H9 (cell line): Measurements from ENCODE around the gene PCDHGC5. TPM values are rescaled to one million over a fixed set of nuclear protein-coding genes. Genes with fewer than 3 reads are reported as not detected.

Experiments used
- DNase-seq: peaks from one replicate; pipeline ENCODE4 v3.0.0-alpha.2; 2017
- H2AFZ ChIP-seq: one replicate; pipeline ENCODE4 v1.6.1; 2013; ENCODE audit warnings: mild to moderate bottlenecking, low read length, control low read depth, moderate library complexity
- H2AK5ac ChIP-seq: 2 replicates; pipeline ENCODE4 v1.6.1; 2013; ENCODE audit warnings: low read length, control low read depth, mixed read lengths; ENCODE audit not compliant: insufficient read length
- H2BK120ac ChIP-seq: one replicate; pipeline ENCODE4 v1.6.1; 2013; ENCODE audit warnings: low read depth, mild to moderate bottlenecking, low read length, control low read depth, inconsistent platforms; ENCODE audit not compliant: poor library complexity, severe bottlenecking
- H2BK12ac ChIP-seq: 2 replicates; pipeline ENCODE4 v1.6.1; 2013; ENCODE audit warnings: low read length, control low read depth, mixed read lengths, low read depth; ENCODE audit not compliant: insufficient read length
- H2BK15ac ChIP-seq: 2 replicates; pipeline ENCODE4 v1.6.1; 2013; ENCODE audit warnings: low read depth, low read length, control low read depth
- H2BK20ac ChIP-seq: one replicate; pipeline ENCODE4 v1.6.1; 2013; ENCODE audit warnings: low read depth, mild to moderate bottlenecking, low read length, control low read depth, inconsistent platforms; ENCODE audit not compliant: poor library complexity, severe bottlenecking
- H2BK5ac ChIP-seq: 2 replicates; pipeline ENCODE4 v1.6.1; 2013; ENCODE audit warnings: low read length, control low read depth, mixed read lengths; ENCODE audit not compliant: insufficient read length
- H3K14ac ChIP-seq: 2 replicates; pipeline ENCODE4 v1.6.1; 2013; ENCODE audit warnings: low read length, control low read depth; ENCODE audit not compliant: insufficient read depth
- H3K18ac ChIP-seq: 2 replicates; pipeline ENCODE4 v1.6.1; 2013; ENCODE audit warnings: low read depth, mild to moderate bottlenecking, mixed read lengths, low read length, control low read depth; ENCODE audit not compliant: insufficient read length
- H3K23ac ChIP-seq: 2 replicates; pipeline ENCODE4 v1.6.1; 2013; ENCODE audit warnings: low read length, control low read depth, mixed read lengths, low read depth; ENCODE audit not compliant: insufficient read length
- H3K23me2 ChIP-seq: 2 replicates; pipeline ENCODE4 v1.6.1; 2013; ENCODE audit warnings: low read depth, mild to moderate bottlenecking, mixed read lengths, low read length, control low read depth; ENCODE audit not compliant: insufficient read length, poor library complexity, severe bottlenecking
- H3K27ac ChIP-seq: 2 replicates; pipeline ENCODE4 v1.5.1; 2013; ENCODE audit warnings: low read length, control low read depth, mixed read lengths, low read depth; ENCODE audit not compliant: insufficient read length
- H3K27me3 ChIP-seq: 2 replicates; pipeline ENCODE4 v1.6.1; 2013; ENCODE audit warnings: low read length, control low read depth, inconsistent platforms; ENCODE audit not compliant: insufficient read depth
- H3K4ac ChIP-seq: 2 replicates; pipeline ENCODE4 v1.6.1; 2013; ENCODE audit warnings: low read depth, mild to moderate bottlenecking, control low read depth, inconsistent platforms, low read length, moderate library complexity
- H3K4me1 ChIP-seq: 2 replicates; pipeline ENCODE4 v1.6.1; 2013; ENCODE audit warnings: low read length, control low read depth, inconsistent platforms; ENCODE audit not compliant: insufficient read depth
- H3K4me2 ChIP-seq: 2 replicates; pipeline ENCODE4 v1.6.1; 2013; ENCODE audit warnings: low read length, control low read depth, mixed read lengths; ENCODE audit not compliant: insufficient read length, insufficient read depth
- H3K56ac ChIP-seq: 2 replicates; pipeline ENCODE4 v1.6.1; 2013; ENCODE audit warnings: low read depth, mild to moderate bottlenecking, mixed read lengths, low read length, control low read depth; ENCODE audit not compliant: insufficient read length
- H3K79me1 ChIP-seq: 2 replicates; pipeline ENCODE4 v1.6.1; 2013; ENCODE audit warnings: low read depth, mild to moderate bottlenecking, moderate library complexity, low read length, control low read depth, inconsistent platforms; ENCODE audit not compliant: insufficient read depth, poor library complexity, severe bottlenecking
- H3K79me2 ChIP-seq: 2 replicates; pipeline ENCODE4 v1.6.1; 2013; ENCODE audit warnings: low read length, control low read depth, inconsistent platforms; ENCODE audit not compliant: insufficient read depth
- H3K9ac ChIP-seq: 2 replicates; pipeline ENCODE4 v1.6.1; 2013; ENCODE audit warnings: low read length, control low read depth, mixed read lengths; ENCODE audit not compliant: insufficient read length; ENCODE audit errors: extremely low read depth
- H3K9me3 ChIP-seq: one replicate; pipeline ENCODE4 v1.6.1; 2013; ENCODE audit warnings: low read depth, low read length, inconsistent platforms; ENCODE audit not compliant: control insufficient read depth
- H3T11ph ChIP-seq: one replicate; pipeline ENCODE4 v1.6.1; 2013; ENCODE audit warnings: mild to moderate bottlenecking, low read length, control low read depth, inconsistent platforms
- H4K20me1 ChIP-seq: one replicate; pipeline ENCODE4 v1.6.1; 2013; ENCODE audit not compliant: control insufficient read depth, insufficient read length, insufficient read depth
- H4K5ac ChIP-seq: 2 replicates; pipeline ENCODE4 v1.6.1; 2013; ENCODE audit warnings: low read depth, mild to moderate bottlenecking, mixed read lengths, low read length, control low read depth; ENCODE audit not compliant: insufficient read length
- H4K8ac ChIP-seq: replicated peaks from 2 replicates; pipeline ENCODE4 v1.6.1; 2013; ENCODE audit warnings: low read length, control low read depth, mixed read lengths, low read depth; ENCODE audit not compliant: insufficient read length
- H4K91ac ChIP-seq: 2 replicates; pipeline ENCODE4 v1.6.1; 2013; ENCODE audit warnings: low read depth, mild to moderate bottlenecking, moderate library complexity, mixed read lengths, low read length, control low read depth; ENCODE audit not compliant: insufficient read length
- H3K27ac Mint-ChIP-seq, 3 experiments: 2 replicates in 2 of 3; 3 replicates in 1 of 3; pipeline ENCODE4 v1.8.0; 2020 to 2021; ENCODE audit warnings: mixed read lengths in 3 of 3, mild to moderate bottlenecking in 1 of 3, moderate library complexity in 1 of 3
- H3K27me3 Mint-ChIP-seq: 2 replicates; pipeline ENCODE4 v1.8.0; 2021; ENCODE audit warnings: low read depth, mild to moderate bottlenecking, moderate library complexity, mixed read lengths
- H3K36me3 Mint-ChIP-seq, 3 experiments: 2 replicates in 2 of 3; 3 replicates in 1 of 3; pipeline ENCODE4 v1.8.0; 2020 to 2021; ENCODE audit warnings: low read depth in 3 of 3, mixed read lengths in 3 of 3; ENCODE audit not compliant: insufficient read depth in 1 of 3
- H3K4me1 Mint-ChIP-seq, 2 experiments: 2 replicates each; pipeline ENCODE4 v1.8.0; 2020; ENCODE audit warnings: mixed read lengths in 2 of 2
- H3K4me3 Mint-ChIP-seq, 2 experiments: 2 replicates in 1 of 2; 3 replicates in 1 of 2; pipeline ENCODE4 v1.8.0; 2020 to 2021; ENCODE audit warnings: mild to moderate bottlenecking in 2 of 2, mixed read lengths in 2 of 2, moderate library complexity in 1 of 2
- H3K9me3 Mint-ChIP-seq, 2 experiments: 2 replicates in 1 of 2; 3 replicates in 1 of 2; pipeline ENCODE4 v1.8.0; 2020; ENCODE audit warnings: mild to moderate bottlenecking in 2 of 2, mixed read lengths in 2 of 2, moderate library complexity in 1 of 2
- CTCF ChIP-seq: fragments of 200-600 bp; sonication (generic); conservative IDR thresholded peaks from 3 replicates; pipeline ENCODE4 v1.8.0; 2021; ENCODE audit warnings: antibody characterized with exemption, mild to moderate bottlenecking
- WGBS: extraction: QIAGEN DNeasy Blood & Tissue Kit; methylation state at CpG from one replicate; pipeline ENCODE4 v1.1.7; 2013; ENCODE audit warnings: missing lambda C conversion rate, low lambda C conversion rate, mixed read lengths; ENCODE audit not compliant: insufficient read length; ENCODE audit errors: extremely low coverage; 5-methylcytosine and 5-hydroxymethylcytosine counted together
- total RNA-seq: library from RNA; stranded (reverse); gene quantifications from 2 replicates; pipeline ENCODE4 v1.2.1, GENCODE V29; 2021

PCDHGC5 gene
- total RNA-seq, 1 experiment from 2014 or later: 0.66 TPM

GRCh38 chr5:141483902-141484301 lies 5.0 kb upstream of the PCDHGC5 start:
- peak overlapping the region; percentile 76 to 88 for H3K4me3 Mint-ChIP-seq

More at GRCh38 chr5:141483902-141484301, 5.0 kb upstream of the PCDHGC5 start:
- H4K91ac ChIP-seq: no peak overlapping the region
- H2AFZ ChIP-seq: no peak overlapping the region
- WGBS: no CpG with 5 or more reads among the region's 3 CpGs
- no peak overlapping the region for H3T11ph ChIP-seq
- peaks cover 5 to 10% (median 6%) of the 10 kb centered on the region in 3 experiments; a peak in 4 of 7 replicates for H3K36me3 Mint-ChIP-seq
- H3K27ac Mint-ChIP-seq: peak overlapping the region in 2 of 3 experiments; percentile 46 to 67; a peak in 4 of 7 replicates
- DNase-seq: peak; percentile 43
- no peaks in the 10 kb centered on the region; the same call in 1 of the 2 replicates for H3K79me2 ChIP-seq
- H2AK5ac ChIP-seq: no peak overlapping the region
- H3K79me1 ChIP-seq: no peaks in the 10 kb centered on the region
- H2BK15ac ChIP-seq: no peak overlapping the region
- no peak overlapping the region for H3K56ac ChIP-seq
- no peak overlapping the region for H2BK20ac ChIP-seq
- no peak overlapping the region for H3K14ac ChIP-seq
- H3K27ac ChIP-seq: no peak overlapping the region
- no peaks in the 10 kb centered on the region for H3K9me3 Mint-ChIP-seq
- no peak overlapping the region for H3K23ac ChIP-seq
- H2BK5ac ChIP-seq: no peak overlapping the region
- peaks cover 33 to 38% of the 10 kb centered on the region in 2 experiments for H3K4me1 Mint-ChIP-seq
- H4K8ac ChIP-seq: no peak overlapping the region
- peaks cover 5% of the 10 kb centered on the region; the same call in 1 of the 2 replicates for H3K4me1 ChIP-seq
- no peak for TF ChIP-seq CTCF
- no peaks in the 10 kb centered on the region for H3K9me3 ChIP-seq
- H3K4me2 ChIP-seq: peak overlapping the region; percentile 91
- no peaks in the 10 kb centered on the region for H4K20me1 ChIP-seq
- H3K27me3 Mint-ChIP-seq: peaks cover 23% of the 10 kb centered on the region
- H3K9ac ChIP-seq: no peak overlapping the region
- H3K23me2 ChIP-seq: peaks cover 11% of the 10 kb centered on the region
- peaks cover 8% of the 10 kb centered on the region; the same call in 1 of the 2 replicates for H3K27me3 ChIP-seq
- H4K5ac ChIP-seq: no peak overlapping the region
- H2BK120ac ChIP-seq: no peak overlapping the region
- no peak overlapping the region for H3K4ac ChIP-seq
- no peak overlapping the region for H2BK12ac ChIP-seq
- H3K18ac ChIP-seq: no peak overlapping the region
